ENCODE measurements around the gene EPC2.

DNA sequence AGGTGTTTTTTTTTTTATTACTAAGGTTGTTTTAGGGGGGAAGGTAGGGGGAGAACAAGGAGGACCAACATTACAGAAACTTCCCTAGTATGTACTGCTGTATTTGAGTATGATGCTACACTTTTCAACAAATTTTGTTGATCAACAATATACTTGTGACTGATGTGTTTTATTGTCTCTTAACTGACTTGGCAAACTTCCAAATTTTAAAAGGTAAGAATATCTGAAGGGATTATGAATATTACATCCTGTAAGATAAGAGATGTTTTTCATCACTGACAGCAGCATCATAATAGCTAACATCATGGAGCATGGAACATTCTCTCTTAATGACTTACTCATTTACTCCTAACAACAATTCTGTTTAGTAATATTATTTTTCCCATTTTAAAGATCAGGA, 144.5 kb downstream of the EPC2 start:
- no peak for TF ChIP-seq CTCF (IDR thresholded peaks at IDR 0.05)
- no peak for TF ChIP-seq POLR2AphosphoS5 (IDR thresholded peaks at IDR 0.05; ENCODE audit: low read depth, low read length)
